Measurements from ENCODE around the gene CELSR1. TPM values are rescaled to one million over a fixed set of nuclear protein-coding genes. Genes with fewer than 3 reads are reported as not detected.

Gene CELSR1
- total and polyA plus RNA-seq, 2 of the 13 experiments (the other 11 are each of a cell fraction or from before 2014, with no cell fraction given): 0.78 to 1.8 TPM

- TF ChIP-seq KMT2B (CRISPR knock-in tag; IDR thresholded peaks at IDR 0.05) (no peak), ZNF550 (CRISPR knock-in tag; IDR thresholded peaks at IDR 0.05; ENCODE audit: borderline replicate concordance) (no peak), TAF1 (CRISPR knock-in tag; IDR thresholded peaks at IDR 0.05) (no peak; the same call in none of the 2 replicates), ZNF460 (CRISPR knock-in tag; IDR thresholded peaks at IDR 0.05; ENCODE audit: borderline replicate concordance) (no peak), ZUFSP (CRISPR knock-in tag; IDR thresholded peaks at IDR 0.05; ENCODE audit: borderline replicate concordance) (no peak), TGIF2 (CRISPR knock-in tag; IDR thresholded peaks at IDR 0.05) (peak; percentile 99), MAZ (IDR thresholded peaks at IDR 0.05; ENCODE audit: borderline replicate concordance, low read depth, low read length) (peak; percentile 59; the same call in 1 of the 2 replicates), MAZ (CRISPR knock-in tag; IDR thresholded peaks at IDR 0.05; ENCODE audit: low read depth) (peak; percentile 76; the same call in 1 of the 2 replicates), HNF4A (CRISPR knock-in tag; IDR thresholded peaks at IDR 0.05) (peak; percentile 79), HNRNPLL (IDR thresholded peaks at IDR 0.05; ENCODE audit: low read depth, low read length, poor library complexity, severe bottlenecking) (no peak), PCBP1 (IDR thresholded peaks at IDR 0.05; ENCODE audit: borderline replicate concordance, low read depth, low read length) (0 out of 2 replicates have a peak, but pooled peaks have one; percentile 72), HBP1 (CRISPR knock-in tag; IDR thresholded peaks at IDR 0.05; ENCODE audit: low read depth) (peak; percentile 45; the same call in 1 of the 2 replicates), CHD2 (IDR thresholded peaks at IDR 0.05; ENCODE audit: low read depth, low read length) (no peak), ZNF616 (CRISPR knock-in tag; IDR thresholded peaks at IDR 0.05; ENCODE audit: low read depth) (no peak), STAT5B (CRISPR knock-in tag; IDR thresholded peaks at IDR 0.05) (no peak), ZMAT3 (CRISPR knock-in tag; conservative IDR thresholded peaks at IDR 0.05) (peak; percentile 80; the same call in 1 of the 2 replicates), NCOA2 (CRISPR knock-in tag; IDR thresholded peaks at IDR 0.05) (peak; percentile 90), HES4 (CRISPR knock-in tag; IDR thresholded peaks at IDR 0.05; ENCODE audit: borderline replicate concordance) (no peak), DDIT3 (CRISPR knock-in tag; IDR thresholded peaks at IDR 0.05) (no peak), ZBTB10 (CRISPR knock-in tag; IDR thresholded peaks at IDR 0.05; ENCODE audit: borderline replicate concordance) (0 out of 2 replicates have a peak, but pooled peaks have one; percentile 42), ZFP36L1 (CRISPR knock-in tag; IDR thresholded peaks at IDR 0.05) (no peak), ZNF614 (CRISPR knock-in tag; IDR thresholded peaks at IDR 0.05; ENCODE audit: borderline replicate concordance) (peak; percentile 49; the same call in 1 of the 2 replicates), HMG20A (CRISPR knock-in tag; IDR thresholded peaks at IDR 0.05; ENCODE audit: borderline replicate concordance) (peak; percentile 89), JUNB (CRISPR knock-in tag; IDR thresholded peaks at IDR 0.05; ENCODE audit: borderline replicate concordance) (peak; percentile 99)
Observed at GRCh38 chr22:46377525-46378425, 159.6 kb downstream of the CELSR1 start (continued).
